GM23338 (cell line): ENCODE data around the gene IL4I1.

Experiments used
- CREB1 ChIP-seq: fragments of 250-450 bp; sonication (Bioruptor Pico); IDR thresholded peaks from 2 replicates; pipeline ENCODE4 v1.5.0; 2020; ENCODE audit warnings: low read depth, mild to moderate bottlenecking, moderate library complexity
- CTCF ChIP-seq, 2 experiments: fragments of 200-600 bp in 1 of 2; sonication (generic) in 1 of 2; conservative IDR thresholded peaks; 2 replicates each; pipeline versions ENCODE4 v1.5.1 to v1.6.1; 2016 to 2017; ENCODE audit warnings: antibody characterized with exemption in 2 of 2, low read depth in 2 of 2, mild to moderate bottlenecking in 2 of 2, moderate library complexity in 1 of 2
- ETS1 ChIP-seq: IDR thresholded peaks from 2 replicates; pipeline ENCODE4 v1.6.1; 2016; ENCODE audit warnings: antibody characterized with exemption
- EZH2 ChIP-seq: fragments of 200-600 bp; sonication (generic); IDR thresholded peaks from one replicate; pipeline ENCODE4 v1.8.0; 2017; ENCODE audit warnings: antibody characterized with exemption, mild to moderate bottlenecking, low read depth; ENCODE audit not compliant: unreplicated experiment
- EZH2phosphoT487 ChIP-seq: fragments of 200-600 bp; sonication (generic); IDR thresholded peaks from one replicate; pipeline ENCODE4 v1.8.1; 2018; ENCODE audit warnings: antibody characterized with exemption; ENCODE audit not compliant: unreplicated experiment
- JUNB ChIP-seq: IDR thresholded peaks from one replicate; pipeline ENCODE4 v1.6.1; 2016; ENCODE audit warnings: antibody characterized with exemption; ENCODE audit not compliant: unreplicated experiment
- POLR2AphosphoS5 ChIP-seq: IDR thresholded peaks from 2 replicates; pipeline ENCODE4 v1.6.1; 2016; ENCODE audit warnings: antibody characterized with exemption, low read depth
- REST ChIP-seq: IDR thresholded peaks from one replicate; pipeline ENCODE4 v1.6.1; 2018; ENCODE audit warnings: antibody characterized with exemption; ENCODE audit not compliant: unreplicated experiment
- ZNF114 ChIP-seq: fragments of 250-450 bp; sonication (Bioruptor Pico); IDR thresholded peaks from 2 replicates; pipeline ENCODE4 v1.5.0; 2020; ENCODE audit warnings: mild to moderate bottlenecking, moderate library complexity
- ZNF331 ChIP-seq: fragments of 250-450 bp; sonication (Bioruptor Pico); IDR thresholded peaks from 2 replicates; pipeline ENCODE4 v1.5.0; 2020; ENCODE audit warnings: low read depth, mild to moderate bottlenecking, moderate library complexity
- ZNF462 ChIP-seq: fragments of 250-450 bp; sonication (Bioruptor Pico); IDR thresholded peaks from 2 replicates; pipeline ENCODE4 v1.5.0; 2020; ENCODE audit warnings: mild to moderate bottlenecking, moderate library complexity

- TF ChIP-seq CTCF (conservative IDR thresholded peaks at IDR 0.05; ENCODE audit: low read depth in 2 of 2) (no peak), CREB1 (CRISPR knock-in tag) (no peak), POLR2AphosphoS5 (no peak), EZH2 (no peak), REST (no peak), ETS1 (no peak), EZH2phosphoT487 (no peak), JUNB (no peak), ZNF331 (CRISPR knock-in tag) (no peak), ZNF114 (CRISPR knock-in tag) (no peak), ZNF462 (CRISPR knock-in tag) (no peak)
These were observed 44.0 kb downstream of the IL4I1 start for GRCh38 chr19:49852631-49853126.
